Ishikawa (cell line): Measurements from ENCODE around the gene SLCO2A1.

Experiments
- CEBPB ChIP-seq: IDR thresholded peaks from 2 replicates; pipeline ENCODE4 v1.6.1; 2012
- CREB1 ChIP-seq: IDR thresholded peaks from 2 replicates; pipeline ENCODE4 v1.6.1; 2012; ENCODE audit warnings: low read depth
- EGR1 ChIP-seq: IDR thresholded peaks from 2 replicates; pipeline ENCODE4 v1.6.1; 2012
- EP300 ChIP-seq: IDR thresholded peaks from 2 replicates; pipeline ENCODE4 v1.6.1; 2012; ENCODE audit warnings: borderline replicate concordance
- FOXM1 ChIP-seq: IDR thresholded peaks from 2 replicates; pipeline ENCODE4 v1.6.1; 2012; ENCODE audit warnings: low read depth, borderline replicate concordance
- NFIC ChIP-seq: IDR thresholded peaks from 2 replicates; pipeline ENCODE4 v1.6.1; 2012
- RAD21 ChIP-seq: IDR thresholded peaks from 2 replicates; pipeline ENCODE4 v1.6.1; 2012; ENCODE audit warnings: low read depth
- TAF1 ChIP-seq: IDR thresholded peaks from 2 replicates; pipeline ENCODE4 v1.6.1; 2012; ENCODE audit warnings: low read depth, mild to moderate bottlenecking
- TCF12 ChIP-seq: IDR thresholded peaks from 2 replicates; pipeline ENCODE4 v1.6.1; 2012; ENCODE audit warnings: low read depth
- TEAD4 ChIP-seq: IDR thresholded peaks from 2 replicates; pipeline ENCODE4 v1.6.1; 2012
- YY1 ChIP-seq: IDR thresholded peaks from 2 replicates; pipeline ENCODE4 v1.6.1; 2012; ENCODE audit warnings: low read depth
- ZBTB7A ChIP-seq: IDR thresholded peaks from 2 replicates; pipeline ENCODE4 v1.6.1; 2012; ENCODE audit warnings: low read depth
- TF ChIP-seq, protein P1 (sequence below): IDR thresholded peaks from 2 replicates; pipeline ENCODE4 v1.6.1; 2012; ENCODE audit warnings: low read depth, mild to moderate bottlenecking
- TF ChIP-seq, protein P2 (sequence below): IDR thresholded peaks from 2 replicates; pipeline ENCODE4 v1.6.1; 2012
- TF ChIP-seq, protein P3 (sequence below): IDR thresholded peaks from 2 replicates; pipeline ENCODE4 v1.6.1; 2012

SLCO2A1 gene

DNA sequence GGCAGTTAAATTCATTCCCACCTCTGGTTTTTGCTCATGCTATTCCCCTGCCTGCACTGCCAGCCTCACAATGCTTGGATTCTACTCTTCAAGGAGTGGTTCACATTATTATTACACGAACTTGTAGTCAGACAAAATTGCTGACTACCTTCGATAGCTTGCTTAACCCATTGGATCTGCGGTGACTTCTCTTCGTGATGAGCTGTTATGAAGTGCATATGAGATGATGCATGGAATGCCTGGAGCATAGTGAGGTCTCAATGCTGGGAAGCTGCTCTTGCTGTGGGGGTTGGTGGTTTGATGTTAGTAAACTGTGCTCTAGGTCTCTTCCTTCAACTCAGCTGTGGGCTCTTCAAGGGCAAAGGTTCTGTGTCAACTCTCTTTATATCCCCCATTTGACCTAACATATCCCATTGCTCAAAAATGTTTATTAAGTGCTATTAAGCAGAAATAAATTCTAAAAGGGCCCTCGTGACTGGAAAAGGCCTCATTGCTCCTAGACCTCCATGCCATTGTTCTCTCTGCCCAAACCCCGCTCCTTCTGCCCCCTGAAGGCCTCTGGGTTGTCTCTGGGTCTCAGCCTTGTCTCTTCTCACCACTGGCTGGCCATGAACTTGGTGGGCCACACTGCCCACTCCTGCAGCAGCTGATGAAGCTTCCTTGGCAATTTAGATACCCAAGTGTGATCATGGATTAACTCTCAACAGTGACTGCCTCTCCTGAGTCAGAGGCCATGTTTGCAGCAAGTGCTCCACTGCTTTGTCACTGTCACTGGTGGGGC lies 4.5 kb upstream of the SLCO2A1 start:
- no peak for TF ChIP-seq EP300
- TF ChIP-seq ZBTB7A: no peak
- TF ChIP-seq EGR1: no peak
- TF ChIP-seq TEAD4: no peak
- TF ChIP-seq, protein P1, sequence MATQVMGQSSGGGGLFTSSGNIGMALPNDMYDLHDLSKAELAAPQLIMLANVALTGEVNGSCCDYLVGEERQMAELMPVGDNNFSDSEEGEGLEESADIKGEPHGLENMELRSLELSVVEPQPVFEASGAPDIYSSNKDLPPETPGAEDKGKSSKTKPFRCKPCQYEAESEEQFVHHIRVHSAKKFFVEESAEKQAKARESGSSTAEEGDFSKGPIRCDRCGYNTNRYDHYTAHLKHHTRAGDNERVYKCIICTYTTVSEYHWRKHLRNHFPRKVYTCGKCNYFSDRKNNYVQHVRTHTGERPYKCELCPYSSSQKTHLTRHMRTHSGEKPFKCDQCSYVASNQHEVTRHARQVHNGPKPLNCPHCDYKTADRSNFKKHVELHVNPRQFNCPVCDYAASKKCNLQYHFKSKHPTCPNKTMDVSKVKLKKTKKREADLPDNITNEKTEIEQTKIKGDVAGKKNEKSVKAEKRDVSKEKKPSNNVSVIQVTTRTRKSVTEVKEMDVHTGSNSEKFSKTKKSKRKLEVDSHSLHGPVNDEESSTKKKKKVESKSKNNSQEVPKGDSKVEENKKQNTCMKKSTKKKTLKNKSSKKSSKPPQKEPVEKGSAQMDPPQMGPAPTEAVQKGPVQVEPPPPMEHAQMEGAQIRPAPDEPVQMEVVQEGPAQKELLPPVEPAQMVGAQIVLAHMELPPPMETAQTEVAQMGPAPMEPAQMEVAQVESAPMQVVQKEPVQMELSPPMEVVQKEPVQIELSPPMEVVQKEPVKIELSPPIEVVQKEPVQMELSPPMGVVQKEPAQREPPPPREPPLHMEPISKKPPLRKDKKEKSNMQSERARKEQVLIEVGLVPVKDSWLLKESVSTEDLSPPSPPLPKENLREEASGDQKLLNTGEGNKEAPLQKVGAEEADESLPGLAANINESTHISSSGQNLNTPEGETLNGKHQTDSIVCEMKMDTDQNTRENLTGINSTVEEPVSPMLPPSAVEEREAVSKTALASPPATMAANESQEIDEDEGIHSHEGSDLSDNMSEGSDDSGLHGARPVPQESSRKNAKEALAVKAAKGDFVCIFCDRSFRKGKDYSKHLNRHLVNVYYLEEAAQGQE: no peak
- no peak for TF ChIP-seq RAD21

DNA sequence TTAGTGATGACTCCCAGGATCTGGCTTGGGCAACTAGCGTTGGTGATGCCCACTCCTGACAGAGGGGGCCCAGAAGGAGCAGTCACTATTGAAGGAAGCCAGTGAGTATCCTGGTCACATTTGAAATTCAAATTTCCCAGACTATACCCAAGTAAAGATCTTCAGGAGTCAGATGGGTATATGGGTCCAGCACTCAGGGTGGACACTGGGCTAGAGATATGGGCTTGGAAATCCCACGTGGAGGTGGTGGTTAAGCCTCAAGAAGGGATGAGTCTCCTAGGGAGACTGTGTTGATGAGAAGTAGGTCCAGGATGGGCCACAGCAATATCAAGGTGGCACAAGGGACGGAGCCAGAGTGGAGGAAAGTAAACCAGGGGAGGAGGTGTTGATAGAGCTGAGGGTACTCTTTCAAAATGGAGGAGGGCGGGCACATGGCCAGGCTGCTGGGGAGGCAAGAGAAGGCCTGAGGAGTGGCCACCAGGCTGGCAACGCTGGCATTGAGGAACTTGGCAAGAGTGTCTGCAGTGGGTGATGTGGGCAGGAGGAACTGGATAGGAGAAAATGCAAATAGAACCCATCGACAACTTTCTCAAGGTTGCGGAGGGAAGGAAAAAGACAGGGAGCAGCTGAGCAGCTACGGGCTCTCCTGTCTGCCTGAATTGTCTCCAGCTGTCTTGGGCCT lies 3.7 kb upstream of the SLCO2A1 start:
- TF ChIP-seq TCF12 (no peak), CEBPB (no peak), RAD21 (no peak), EGR1 (no peak), YY1 (no peak), CREB1 (no peak), TEAD4 (no peak), TAF1 (no peak), FOXM1 (no peak), EP300 (no peak), NFIC (no peak), ZBTB7A (no peak)
- TF ChIP-seq, protein P1: no peak
- TF ChIP-seq, protein P2, sequence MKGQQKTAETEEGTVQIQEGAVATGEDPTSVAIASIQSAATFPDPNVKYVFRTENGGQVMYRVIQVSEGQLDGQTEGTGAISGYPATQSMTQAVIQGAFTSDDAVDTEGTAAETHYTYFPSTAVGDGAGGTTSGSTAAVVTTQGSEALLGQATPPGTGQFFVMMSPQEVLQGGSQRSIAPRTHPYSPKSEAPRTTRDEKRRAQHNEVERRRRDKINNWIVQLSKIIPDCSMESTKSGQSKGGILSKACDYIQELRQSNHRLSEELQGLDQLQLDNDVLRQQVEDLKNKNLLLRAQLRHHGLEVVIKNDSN: no peak
- TF ChIP-seq, protein P3, sequence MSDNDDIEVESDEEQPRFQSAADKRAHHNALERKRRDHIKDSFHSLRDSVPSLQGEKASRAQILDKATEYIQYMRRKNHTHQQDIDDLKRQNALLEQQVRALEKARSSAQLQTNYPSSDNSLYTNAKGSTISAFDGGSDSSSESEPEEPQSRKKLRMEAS: no peak

DNA sequence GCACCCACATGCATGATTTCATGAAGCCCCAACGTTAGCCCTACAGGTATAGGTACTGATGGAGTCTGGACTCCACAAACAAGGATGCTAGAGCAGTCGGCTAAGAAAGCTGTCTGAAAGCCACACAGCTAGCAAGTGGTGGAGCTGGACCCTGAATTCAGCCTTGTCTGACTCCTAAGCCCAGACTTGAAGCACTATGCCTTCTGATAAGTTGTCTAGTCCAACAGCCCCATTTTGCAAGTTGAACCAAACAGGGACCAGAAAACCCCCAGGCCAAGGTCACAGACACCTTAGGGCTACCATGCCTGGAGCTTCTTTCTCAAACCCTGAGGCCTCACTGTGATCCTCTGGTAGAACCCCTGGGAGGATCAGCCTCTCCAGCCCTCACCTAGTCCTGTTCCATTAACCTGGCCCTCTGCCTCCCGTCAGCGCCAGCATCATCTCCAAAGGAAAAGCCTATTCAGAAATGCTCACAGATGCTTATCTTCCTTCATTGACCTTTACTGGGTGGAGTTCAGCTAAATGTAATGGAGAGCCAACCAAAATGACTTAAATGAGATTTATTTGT lies 1.7 kb upstream of the SLCO2A1 start:
- TF ChIP-seq, protein P3: no peak
- TF ChIP-seq CREB1 (no peak), RAD21 (no peak), TCF12 (no peak), CEBPB (no peak), YY1 (no peak), ZBTB7A (no peak), NFIC (no peak), EP300 (no peak), EGR1 (no peak), TEAD4 (no peak), FOXM1 (no peak), TAF1 (no peak)
- TF ChIP-seq, protein P1: no peak
- TF ChIP-seq, protein P2: no peak
